SJCRH30 (cell line): ENCODE measurements around the gene LRIT1. TPM values are rescaled to one million over a fixed set of nuclear protein-coding genes. Genes with fewer than 3 reads are reported as not detected.

Experiments used
- DNase-seq, 2 experiments: peaks; one replicate each; pipeline ENCODE4 v3.0.0-alpha.2; 2015 to 2020
- H3K27ac ChIP-seq: fragments of 250-450 bp; sonication (Bioruptor Pico); 2 replicates; pipeline ENCODE4 v1.5.1; 2020; ENCODE audit warnings: mild to moderate bottlenecking, moderate library complexity
- H3K27me3 ChIP-seq: fragments of 250-450 bp; sonication (Bioruptor Pico); 2 replicates; pipeline ENCODE4 v1.5.1; 2020; ENCODE audit warnings: mild to moderate bottlenecking, moderate library complexity
- H3K36me3 ChIP-seq: fragments of 250-450 bp; sonication (Bioruptor Pico); 2 replicates; pipeline ENCODE4 v1.5.1; 2020; ENCODE audit warnings: mild to moderate bottlenecking, moderate library complexity
- H3K4me1 ChIP-seq: fragments of 250-450 bp; sonication (Bioruptor Pico); 2 replicates; pipeline ENCODE4 v1.5.1; 2020; ENCODE audit warnings: mild to moderate bottlenecking, moderate library complexity
- H3K4me3 ChIP-seq: fragments of 250-450 bp; sonication (Bioruptor Pico); 2 replicates; pipeline ENCODE4 v1.5.1; 2020; ENCODE audit warnings: mild to moderate bottlenecking, moderate library complexity
- H3K9me3 ChIP-seq: fragments of 250-450 bp; sonication (Bioruptor Pico); replicated peaks from 2 replicates; pipeline ENCODE4 v1.5.1; 2020; ENCODE audit warnings: mild to moderate bottlenecking, moderate library complexity
- total RNA-seq: library from RNA; depleted of rRNA; stranded (reverse); fragments of >200 nt; shearing (Covaris generic); gene quantifications from 2 replicates; pipeline ENCODE4 v1.2.3, GENCODE V29; 2014; rRNA removed

The LRIT1 gene
- total RNA-seq, 1 experiment from 2014 or later = not detected

DNA sequence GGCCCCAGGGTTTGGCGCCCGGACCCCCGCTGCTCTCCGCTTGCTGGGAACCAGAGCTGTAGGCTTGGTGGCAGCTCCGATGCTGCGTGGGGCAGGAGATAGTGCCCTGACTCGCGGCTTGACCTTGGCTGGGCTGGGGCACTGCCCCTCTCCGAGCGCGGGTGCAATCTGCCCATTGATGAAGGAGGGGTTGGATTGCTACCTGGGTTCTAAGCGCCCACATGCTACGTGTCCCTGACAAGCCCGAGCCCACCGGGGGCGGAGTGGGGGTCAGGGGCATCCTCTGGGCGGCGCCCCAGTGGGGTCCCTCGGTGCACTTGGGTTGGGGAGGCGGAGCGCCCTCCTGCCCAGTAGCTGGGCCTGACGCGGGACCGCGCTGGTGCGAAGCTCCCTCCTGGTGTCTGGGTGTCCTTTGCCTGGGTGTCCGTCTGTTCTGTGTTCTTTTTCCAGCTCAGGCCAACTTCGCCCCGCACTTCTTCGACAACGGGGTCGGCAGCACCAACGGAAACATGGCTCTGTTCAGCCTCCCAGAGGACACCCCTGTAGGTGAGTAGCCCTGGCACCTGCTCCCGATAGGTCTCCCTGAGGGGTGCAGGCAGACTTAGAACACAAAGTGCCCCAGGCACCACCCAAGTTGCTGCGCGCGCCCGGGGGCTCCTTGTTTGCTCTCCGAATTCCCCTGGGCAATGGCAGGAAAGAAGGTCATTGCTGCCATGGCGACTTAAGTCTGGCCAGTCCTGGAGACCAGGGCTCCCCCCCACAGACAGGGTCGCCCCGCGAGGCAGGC is 46.1 kb downstream of the LRIT1 start:
- no peak for DNase-seq
- Histone ChIP-seq H3K27me3 (no peaks in the 10 kb centered on the region), H3K36me3 (no peaks in the 10 kb centered on the region), H3K9me3 (no peaks in the 10 kb centered on the region), H3K4me3 (no peak overlapping the region), H3K27ac (no peak overlapping the region), H3K4me1 (no peaks in the 10 kb centered on the region)

DNA sequence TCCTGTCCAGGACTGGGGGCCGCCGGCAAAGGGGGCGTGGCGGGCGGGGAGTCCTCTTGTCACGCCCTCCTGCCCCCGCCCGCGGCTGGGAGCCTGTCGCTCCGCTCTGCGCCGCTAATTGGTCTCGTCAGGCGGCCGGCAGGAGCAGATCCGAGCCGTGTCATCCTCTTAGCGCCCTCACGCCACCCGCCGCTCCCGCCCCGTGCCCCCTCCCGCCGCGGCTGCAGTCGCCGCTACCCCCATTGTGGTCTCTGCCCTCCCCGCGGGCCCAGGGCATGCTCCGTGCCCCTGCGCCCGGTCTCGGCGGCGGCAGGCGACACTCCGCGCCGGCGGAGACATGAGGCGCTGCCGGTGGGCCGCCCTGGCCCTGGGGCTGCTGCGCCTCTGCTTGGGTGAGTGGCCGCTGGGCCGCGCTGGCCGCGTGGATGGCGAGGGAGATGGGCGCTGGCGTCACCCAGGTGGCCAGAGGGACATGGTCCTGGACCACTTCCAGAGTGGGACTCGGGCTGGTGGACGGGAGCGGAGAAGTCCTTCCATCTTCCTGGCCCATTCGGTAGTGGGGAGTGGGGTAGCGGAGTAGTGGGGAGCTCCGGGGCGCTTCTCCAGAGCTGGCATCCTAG is 46.8 kb downstream of the LRIT1 start, which contains the start of gene CDHR1:
TSS of gene CDHR1 (plus strand) at position 114 of the 620 bp plus-strand sequence. CDS start at position 338, 224 bp downstream.
- Histone ChIP-seq H3K9me3 (no peaks in the 10 kb centered on the region), H3K27me3 (no peaks in the 10 kb centered on the region), H3K4me3 (no peak within 1 kb of the TSS), H3K4me1 (no peaks in the 10 kb centered on the region), H3K36me3 (no peaks in the 10 kb centered on the region), H3K27ac (no peak within 1 kb of the TSS)
- DNase-seq = no peak

DNA sequence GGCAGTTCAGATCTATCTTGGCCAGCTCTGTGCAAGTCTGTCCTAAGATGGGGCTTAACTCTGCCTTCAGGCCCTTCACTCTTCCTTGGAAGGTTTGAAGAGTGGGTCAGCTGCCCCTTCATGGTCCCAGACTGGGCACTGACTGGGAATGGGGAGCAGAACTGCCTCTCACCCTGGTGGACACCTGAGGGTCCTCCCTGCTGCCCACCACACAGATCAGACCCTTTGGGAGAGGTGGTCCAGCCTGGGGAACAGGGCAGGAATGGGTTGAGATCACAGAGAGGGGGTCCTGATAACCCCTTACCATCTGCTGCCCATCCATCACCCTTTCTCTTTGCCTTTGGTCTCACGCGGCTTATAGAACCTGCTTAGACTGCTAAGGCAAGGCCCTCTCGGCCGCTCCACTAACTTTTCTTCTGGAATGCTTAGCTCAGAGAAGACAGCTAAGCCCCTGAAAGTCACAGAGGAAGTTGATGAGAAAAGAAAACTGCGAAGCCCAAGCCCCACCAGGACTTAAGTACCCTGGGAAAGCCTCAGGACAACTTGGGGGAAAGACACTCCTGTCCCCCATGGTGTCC is 47.4 kb downstream of the LRIT1 start:
- DNase-seq = no peak
- Histone ChIP-seq H3K4me1 (no peaks in the 10 kb centered on the region), H3K36me3 (no peaks in the 10 kb centered on the region), H3K27ac (no peak overlapping the region), H3K4me3 (no peak overlapping the region), H3K9me3 (no peaks in the 10 kb centered on the region), H3K27me3 (no peaks in the 10 kb centered on the region)

DNA sequence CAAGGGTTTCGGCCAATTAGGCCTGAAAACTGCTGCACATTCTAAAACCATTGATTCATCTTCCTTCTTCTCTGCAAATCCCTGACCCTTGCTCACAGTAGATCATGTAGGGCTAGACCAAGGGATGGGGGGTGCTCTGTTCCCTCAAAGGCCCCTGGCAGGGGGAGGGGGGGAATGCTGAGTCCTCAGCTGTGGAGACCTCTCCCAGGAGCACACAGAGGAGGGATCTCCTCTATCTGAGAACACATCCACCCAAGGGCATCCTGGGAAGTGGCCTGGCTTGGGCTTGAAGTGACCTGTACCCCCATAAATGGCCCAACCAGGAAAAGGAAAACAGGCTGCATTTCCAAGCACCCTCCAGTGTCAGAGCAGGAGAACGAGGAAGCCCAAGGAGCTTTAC is 48.0 kb downstream of the LRIT1 start:
- H3K4me1 ChIP-seq = no peaks in the 10 kb centered on the region
- H3K27ac ChIP-seq = no peak overlapping the region
- H3K9me3 ChIP-seq = no peaks in the 10 kb centered on the region
- H3K27me3 ChIP-seq = no peaks in the 10 kb centered on the region
- H3K36me3 ChIP-seq = no peaks in the 10 kb centered on the region
- no peak overlapping the region for H3K4me3 ChIP-seq
- no peak for DNase-seq

DNA sequence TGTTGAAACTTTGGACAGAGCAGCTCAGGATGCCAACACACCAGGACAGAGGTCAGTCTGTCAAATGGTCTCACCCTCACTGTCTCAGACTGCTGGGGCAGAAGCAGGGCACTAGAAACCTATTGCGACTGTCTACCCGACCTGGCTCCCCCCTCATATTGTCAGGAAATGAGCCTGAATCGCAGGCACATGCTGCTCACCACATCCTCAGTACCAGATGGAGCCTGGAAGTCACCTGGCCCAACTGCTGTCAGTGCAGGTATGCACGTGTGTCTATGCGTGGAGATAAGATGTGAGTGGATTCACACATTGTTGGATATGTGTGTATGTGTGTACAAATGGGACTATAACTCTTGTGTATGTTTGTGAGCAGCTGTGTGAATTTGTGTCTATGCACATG is 50.2 kb downstream of the LRIT1 start:
- Histone ChIP-seq H3K27me3 (no peaks in the 10 kb centered on the region), H3K9me3 (no peaks in the 10 kb centered on the region), H3K27ac (no peak overlapping the region), H3K4me1 (no peaks in the 10 kb centered on the region), H3K36me3 (no peaks in the 10 kb centered on the region), H3K4me3 (no peak overlapping the region)
- DNase-seq = no peak

DNA sequence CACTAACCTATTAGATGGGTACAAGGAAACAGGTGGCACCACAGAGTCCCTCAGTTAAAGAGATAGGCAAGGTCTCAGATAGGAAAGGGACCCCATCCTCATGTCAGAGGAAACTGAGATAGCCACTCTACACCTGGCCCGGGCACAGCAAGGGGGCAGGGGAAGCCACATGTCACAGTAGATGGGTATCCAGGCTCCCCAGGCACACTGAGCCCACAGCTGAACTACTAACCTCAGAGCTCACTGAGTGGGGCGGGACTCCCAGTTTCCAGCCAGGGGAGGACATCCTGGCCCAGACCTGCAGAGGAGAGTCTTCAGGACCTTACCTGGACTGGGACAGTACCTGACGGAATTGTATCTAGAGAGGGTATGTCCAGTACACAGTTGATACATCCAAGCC is 50.7 kb downstream of the LRIT1 start:
- Histone ChIP-seq H3K9me3 (no peaks in the 10 kb centered on the region), H3K36me3 (no peaks in the 10 kb centered on the region), H3K4me1 (no peaks in the 10 kb centered on the region), H3K4me3 (no peak overlapping the region), H3K27ac (no peak overlapping the region), H3K27me3 (no peaks in the 10 kb centered on the region)
- DNase-seq = no peak

DNA sequence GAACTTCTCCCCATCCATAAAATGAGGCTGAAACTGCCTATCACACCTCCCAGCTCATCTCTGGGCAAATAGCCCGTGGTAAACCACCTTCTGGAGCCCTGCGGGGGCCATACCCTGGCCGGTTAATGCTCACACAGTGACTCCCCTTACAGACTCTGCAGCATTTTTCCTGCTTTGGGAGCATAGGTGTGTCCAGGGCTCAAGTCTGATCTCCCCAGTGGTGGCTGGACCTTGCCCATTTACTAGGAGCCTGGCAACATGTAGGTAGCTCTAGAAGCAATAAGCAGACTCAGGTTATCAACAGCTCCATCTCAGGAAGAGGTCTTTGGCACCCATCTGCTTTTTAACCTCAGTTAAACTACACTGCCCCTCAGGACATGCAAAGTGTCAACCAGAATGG is 52.5 kb downstream of the LRIT1 start:
- H3K4me1 ChIP-seq = no peaks in the 10 kb centered on the region

DNA sequence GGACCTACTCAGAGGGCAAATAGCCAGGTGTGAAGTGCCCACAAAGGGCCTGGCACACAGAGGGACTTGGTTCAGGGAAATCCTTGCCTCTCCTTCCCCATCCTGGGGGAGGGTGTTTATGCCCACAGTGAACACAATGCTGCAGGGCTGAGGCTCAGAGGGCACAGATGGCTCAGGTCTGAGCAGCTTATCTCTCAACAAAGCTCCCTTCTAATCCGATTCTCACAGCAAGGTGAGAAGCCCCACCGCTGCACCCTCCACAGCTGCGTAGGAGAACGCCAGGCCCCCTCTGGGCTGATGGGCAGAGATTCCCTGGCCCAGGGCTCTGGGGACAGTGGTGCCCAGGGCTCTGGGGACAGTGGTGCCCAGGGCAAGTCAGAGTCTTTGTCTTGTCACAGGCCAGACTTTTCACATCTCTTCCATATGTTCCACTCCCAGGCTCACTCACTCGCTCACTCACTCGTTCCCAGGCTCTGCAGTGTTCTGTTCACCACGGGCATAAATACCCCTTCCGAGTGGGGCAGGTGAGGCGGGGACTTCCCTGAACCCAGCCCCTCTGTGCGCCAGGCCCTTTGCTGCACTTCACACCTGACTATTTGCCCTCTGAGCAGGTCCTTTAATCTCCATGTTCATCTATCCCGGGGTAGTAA is 55.7 kb downstream of the LRIT1 start:
- no peaks in the 10 kb centered on the region for H3K9me3 ChIP-seq
- DNase-seq = no peak
- H3K27me3 ChIP-seq = no peaks in the 10 kb centered on the region
- no peaks in the 10 kb centered on the region for H3K36me3 ChIP-seq
- no peaks in the 10 kb centered on the region for H3K4me1 ChIP-seq
- H3K27ac ChIP-seq = no peak overlapping the region
- no peak overlapping the region for H3K4me3 ChIP-seq

More for the DNA sequence above, 52.5 kb downstream of the LRIT1 start:
- Histone ChIP-seq H3K4me3 (no peak overlapping the region), H3K36me3 (no peaks in the 10 kb centered on the region), H3K27ac (no peak overlapping the region), H3K9me3 (no peaks in the 10 kb centered on the region), H3K27me3 (no peaks in the 10 kb centered on the region)
- DNase-seq = no peak

DNA sequence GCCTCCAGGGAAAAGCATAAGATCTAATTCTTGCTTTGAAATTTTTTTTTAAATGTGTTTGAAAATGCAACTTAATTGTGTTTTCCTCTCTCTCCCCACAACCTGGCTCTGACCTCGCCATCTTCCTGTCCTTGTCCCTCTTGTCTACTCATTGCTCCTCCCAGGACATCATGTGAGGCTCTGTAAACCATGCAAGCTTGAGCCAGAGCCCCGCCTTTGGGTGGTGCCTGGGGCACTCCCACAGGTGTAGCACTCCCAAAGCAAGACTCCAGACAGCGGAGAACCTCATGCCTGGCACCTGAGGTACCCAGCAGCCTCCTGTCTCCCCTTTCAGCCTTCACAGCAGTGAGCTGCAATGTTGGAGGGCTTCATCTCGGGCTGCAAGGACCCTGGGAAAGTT is 56.8 kb downstream of the LRIT1 start:
- no peak overlapping the region for H3K27ac ChIP-seq
- no peaks in the 10 kb centered on the region for H3K27me3 ChIP-seq
- no peak for DNase-seq
- no peak overlapping the region for H3K4me3 ChIP-seq
- no peaks in the 10 kb centered on the region for H3K36me3 ChIP-seq
- no peaks in the 10 kb centered on the region for H3K4me1 ChIP-seq
- H3K9me3 ChIP-seq = no peaks in the 10 kb centered on the region

DNA sequence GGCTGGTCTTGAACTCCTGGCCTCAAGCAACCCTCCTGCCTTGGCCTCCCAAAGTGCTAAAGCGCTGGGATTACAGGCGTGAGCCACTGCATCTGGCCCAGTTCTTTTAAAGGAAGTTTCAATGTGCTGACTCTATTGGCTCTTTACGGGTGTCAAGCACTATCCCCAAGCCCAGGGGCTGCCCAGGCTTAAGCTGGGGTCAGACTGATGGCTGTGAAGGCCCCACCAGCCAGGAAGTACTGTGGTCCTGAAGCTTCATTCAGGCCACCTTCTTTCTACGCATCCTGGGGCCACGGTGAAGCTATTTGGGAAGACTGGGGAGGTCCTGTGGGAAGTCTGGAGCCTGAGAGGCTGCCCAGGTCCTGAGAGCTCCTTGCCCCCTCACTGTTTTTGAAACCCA is 59.7 kb downstream of the LRIT1 start:
- DNase-seq = no peak
- no peak overlapping the region for H3K4me3 ChIP-seq
- no peaks in the 10 kb centered on the region for H3K27me3 ChIP-seq
- no peaks in the 10 kb centered on the region for H3K4me1 ChIP-seq
- H3K9me3 ChIP-seq = no peaks in the 10 kb centered on the region
- H3K27ac ChIP-seq = no peak overlapping the region
- H3K36me3 ChIP-seq = no peaks in the 10 kb centered on the region

Other genes starting within 250 kb of the LRIT1 start
- 123 and 125 TPM in 2 replicates for gene GHITM, start 102.0 kb downstream of the LRIT1 start, total RNA-seq
- not detected in 2 replicates for gene GPR15LG, start 67.7 kb downstream of the LRIT1 start, total RNA-seq
- 0.10 TPM in 1 of 2 replicates, not detected in the other for gene CDHR1, start 47.0 kb downstream of the LRIT1 start, total RNA-seq
- not detected in 2 replicates for gene LRIT2, start 16.0 kb downstream of the LRIT1 start, total RNA-seq
- 0.58 and 1.1 TPM in 2 replicates for gene RGR, start 3.5 kb upstream of the LRIT1 start, total RNA-seq
- 14.4 and 16.5 TPM in 2 replicates for gene CCSER2, start 87.0 kb upstream of the LRIT1 start, total RNA-seq